ENCODE results near the gene MRPS15. TPM values are rescaled to one million over a fixed set of nuclear protein-coding genes. Genes with fewer than 3 reads are reported as not detected.

MRPS15 gene
- total and polyA plus RNA-seq, 10 donors, result 31.2 to 94.3 (median 42.7) TPM

- no peak for TF ChIP-seq POLR2A (IDR thresholded peaks at IDR 0.05)
- TF ChIP-seq POLR2AphosphoS5 (IDR thresholded peaks at IDR 0.05), result no peak
- TF ChIP-seq CTCF (IDR thresholded peaks at IDR 0.05 in 8 of 11, conservative IDR thresholded peaks at IDR 0.05 in 3 of 11), result no peak
- DNase-seq, result no peak
- 94 to 98% (median 95%) methylated on average over 3 of the region's 3 CpGs for WGBS, 5 donors
- H3K27me3 ChIP-seq (replicated peaks in 1 of 7), result no peaks in the 10 kb centered on the region
- no peak overlapping the region for H3K4me3 ChIP-seq
- H3K27ac ChIP-seq, result no peak overlapping the region
- peaks cover 0 to 41% (median 34%) of the 10 kb centered on the region in 6 donors for H3K36me3 ChIP-seq
- intact Hi-C loops (cut with DNase I; ENCODE audit: low total_unique reads), result no loop called here
- H3K9me3 ChIP-seq, result no peaks in the 10 kb centered on the region
- peaks cover 0 to 55% (median 27%) of the 10 kb centered on the region in 6 donors for H3K4me1 ChIP-seq
These were observed 11.1 kb downstream of the MRPS15 start for GRCh38 chr1:36453051-36453450.

GRCh38 chr1:36450919-36451305, 13.3 kb downstream of the MRPS15 start:
- TF ChIP-seq POLR2AphosphoS5 (IDR thresholded peaks at IDR 0.05), result no peak
- no peak for TF ChIP-seq CTCF (IDR thresholded peaks at IDR 0.05 in 8 of 11, conservative IDR thresholded peaks at IDR 0.05 in 3 of 11)
- TF ChIP-seq POLR2A (IDR thresholded peaks at IDR 0.05), result no peak
- H3K27me3 ChIP-seq (replicated peaks in 1 of 7), result no peaks in the 10 kb centered on the region
- 30 to 42% (median 37%) methylated on average over 18 of the region's 18 CpGs for WGBS, 5 donors
- intact Hi-C loops (cut with DNase I; ENCODE audit: low total_unique reads), result no loop called here
- H3K36me3 ChIP-seq, result peaks cover 0 to 20% (median 17%) of the 10 kb centered on the region in 6 donors
- H3K4me1 ChIP-seq, result peaks cover 0 to 50% (median 14%) of the 10 kb centered on the region in 6 donors
- H3K4me3 ChIP-seq, result peak overlapping the region; percentile 38 to 69 (median 53)
- H3K9me3 ChIP-seq, result no peaks in the 10 kb centered on the region
- peak; percentile 62 for DNase-seq
- peak overlapping the region; percentile 91 to 98 (median 96) for H3K27ac ChIP-seq

GRCh38 chr1:36450270-36450918, 13.8 kb downstream of the MRPS15 start, which contains the start of gene OSCP1:
Gene OSCP1 (minus strand): TSS chr1:36450451. CDS start chr1:36450369, 82 bp downstream.
- H3K36me3 ChIP-seq, result peaks cover 0 to 15% (median 12%) of the 10 kb centered on the region in 6 donors
- H3K4me3 ChIP-seq, result peak within 1 kb of the TSS; percentile 38 to 69 (median 53)
- DNase-seq, result peak; percentile 95
- peak in 2 of 3 donors; percentile 51 to 85 for TF ChIP-seq POLR2A (IDR thresholded peaks at IDR 0.05)
- no peak for TF ChIP-seq CTCF (IDR thresholded peaks at IDR 0.05 in 8 of 11, conservative IDR thresholded peaks at IDR 0.05 in 3 of 11)
- TF ChIP-seq POLR2AphosphoS5 (IDR thresholded peaks at IDR 0.05), result peak; percentile 98
- peak within 1 kb of the TSS; percentile 91 to 98 (median 96) for H3K27ac ChIP-seq
- no peaks in the 10 kb centered on the region for H3K27me3 ChIP-seq (replicated peaks in 1 of 7)
- H3K9me3 ChIP-seq, result no peaks in the 10 kb centered on the region
- H3K4me1 ChIP-seq, result peaks cover 0 to 50% (median 14%) of the 10 kb centered on the region in 6 donors
- intact Hi-C loops (cut with DNase I; ENCODE audit: low total_unique reads), result no loop called here
- 0 to 3% (median 2%) methylated on average over 21 to 48 of the region's 48 CpGs for WGBS, 5 donors

- no peak for TF ChIP-seq CTCF (IDR thresholded peaks at IDR 0.05 in 8 of 11, conservative IDR thresholded peaks at IDR 0.05 in 3 of 11)
- TF ChIP-seq POLR2A (IDR thresholded peaks at IDR 0.05), result no peak
- TF ChIP-seq POLR2AphosphoS5 (IDR thresholded peaks at IDR 0.05), result no peak
- Histone ChIP-seq H3K9me3 (no peaks in the 10 kb centered on the region), H3K4me3 (no peak overlapping the region), H3K4me1 (peaks cover 0 to 50% (median 14%) of the 10 kb centered on the region in 6 donors), H3K36me3 (no peaks in the 10 kb centered on the region), H3K27me3 (replicated peaks in 1 of 7) (no peaks in the 10 kb centered on the region), H3K27ac (no peak overlapping the region)
- peak; percentile 6 for DNase-seq
- WGBS, 5 donors, result 65 to 88% (median 79%) methylated on average over 4 of the region's 4 CpGs
- intact Hi-C loops (cut with DNase I; ENCODE audit: low total_unique reads), result no loop called here
These were observed 15.6 kb downstream of the MRPS15 start for GRCh38 chr1:36448530-36449056.

Measured in spleen (tissue), 11 donors.